Gastroesophageal sphincter (tissue), 4 donors: Measurements from ENCODE around the gene TSPAN12. TPM values are rescaled to one million over a fixed set of nuclear protein-coding genes. Genes with fewer than 3 reads are reported as not detected.

Experiments used
- ATAC-seq: fragments of 150-250 bp; one replicate; pipeline ENCODE4 v1.9.1; 2016; ENCODE audit warnings: mild to moderate bottlenecking, moderate library complexity
- H3K27ac ChIP-seq, 4 donors: fragments of 200-600 bp; sonication (generic) in 3 of 4; 1 replicate in 3 of 4; 2 replicates in 1 of 4; pipeline ENCODE4 v1.5.1; 2016 to 2019
- H3K27me3 ChIP-seq: fragments of 200-600 bp; sonication (generic); one replicate; pipeline ENCODE4 v1.5.1; 2019
- H3K36me3 ChIP-seq, 2 donors: fragments of 200-600 bp; sonication (generic); one replicate each; pipeline ENCODE4 v1.5.1; 2019; ENCODE audit warnings: control low read depth in 1 of 2
- H3K4me1 ChIP-seq, 3 donors: fragments of 200-600 bp; sonication (generic); 1 replicate in 2 of 3; 2 replicates in 1 of 3; pipeline ENCODE4 v1.5.1; 2016 to 2019; ENCODE audit warnings: control low read depth in 2 of 3
- H3K4me3 ChIP-seq, 2 donors: fragments of 200-600 bp; sonication (generic); one replicate each; pipeline ENCODE4 v1.5.1; 2019; ENCODE audit warnings: mild to moderate bottlenecking in 1 of 2, moderate library complexity in 1 of 2
- H3K9me3 ChIP-seq, 3 donors: fragments of 200-600 bp; sonication (generic); one replicate each; pipeline ENCODE4 v1.5.1; 2017 to 2019; ENCODE audit warnings: control low read depth in 2 of 3
- EP300 ChIP-seq: sonication (generic); formaldehyde crosslinking; IDR thresholded peaks from one replicate; pipeline ENCODE4 v1.6.1; 2017; ENCODE audit warnings: antibody characterized with exemption, mild to moderate bottlenecking
- POLR2A ChIP-seq, 2 donors: fragments of 450-650 bp; IDR thresholded peaks; one replicate each; pipeline ENCODE4 v1.6.1; 2017; ENCODE audit warnings: antibody characterized with exemption in 2 of 2, mild to moderate bottlenecking in 2 of 2, moderate library complexity in 1 of 2
- POLR2AphosphoS5 ChIP-seq: sonication (generic); formaldehyde crosslinking; IDR thresholded peaks from one replicate; pipeline ENCODE4 v1.6.1; 2017; ENCODE audit warnings: antibody characterized with exemption
- WGBS, 2 donors: methylation state at CpG; one replicate each; pipeline ENCODE4 v1.1.5; 2018; ENCODE audit warnings: low coverage in 1 of 2; 5-methylcytosine and 5-hydroxymethylcytosine counted together
- total RNA-seq, 4 donors: library from RNA; depleted of rRNA; stranded (reverse); fragments of >200 nt; gene quantifications; one replicate each; pipeline ENCODE4 v1.1.0, GENCODE V29; 2016
- TF ChIP-seq, protein P1 (sequence below), 4 experiments: fragments of 200-600 bp in 2 of 4; fragments of 450-650 bp in 2 of 4; sonication (generic) in 1 of 4; IDR thresholded peaks; one replicate each; pipeline ENCODE4 v1.5.1; 2017 to 2019; ENCODE audit warnings: antibody characterized with exemption in 4 of 4, mild to moderate bottlenecking in 2 of 4, moderate library complexity in 2 of 4

Gene TSPAN12
- total RNA-seq, 4 donors from 2014 or later, result 4.4 to 25.3 (median 6.9) TPM

DNA sequence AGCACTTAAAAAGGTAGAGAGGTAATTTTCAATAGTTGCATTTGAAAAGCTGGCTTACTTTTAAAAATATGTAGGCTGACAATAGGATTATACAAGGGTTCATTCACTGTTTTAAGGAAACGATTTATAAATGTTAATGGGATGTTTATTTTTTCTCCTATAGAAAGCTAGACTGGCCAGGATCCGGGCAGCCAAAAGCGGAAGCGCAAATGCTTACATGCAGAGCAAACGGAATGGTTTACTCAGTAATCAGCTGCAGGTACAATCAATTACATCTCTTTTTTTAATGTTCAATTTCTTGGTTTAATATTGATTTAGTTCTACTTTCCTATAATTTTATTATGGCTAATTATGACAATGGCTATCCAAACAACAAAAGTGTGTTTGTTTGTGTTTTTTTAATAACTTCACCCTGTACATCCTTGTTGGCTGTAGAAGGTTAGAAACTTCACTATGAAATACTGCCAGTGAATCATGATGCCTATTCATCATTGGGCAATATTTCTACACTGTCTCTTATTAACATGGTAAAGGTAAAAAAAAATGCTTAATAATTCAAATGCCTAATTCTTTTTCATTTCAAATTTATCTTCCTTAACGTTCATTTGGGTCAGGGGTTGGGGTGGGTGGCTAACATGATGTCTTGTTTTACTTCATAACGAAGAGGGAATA lies 116.4 kb downstream of the TSPAN12 start:
- WGBS, 2 donors, result 70 to 83% methylated on average over 7 of the region's 7 CpGs
- no peaks in the 10 kb centered on the region for H3K4me1 ChIP-seq
- H3K4me3 ChIP-seq, result no peak overlapping the region
- no peaks in the 10 kb centered on the region for H3K36me3 ChIP-seq
- H3K27ac ChIP-seq, result no peak overlapping the region
- no peak for ATAC-seq
- no peaks in the 10 kb centered on the region for H3K27me3 ChIP-seq
- TF ChIP-seq, protein P1, sequence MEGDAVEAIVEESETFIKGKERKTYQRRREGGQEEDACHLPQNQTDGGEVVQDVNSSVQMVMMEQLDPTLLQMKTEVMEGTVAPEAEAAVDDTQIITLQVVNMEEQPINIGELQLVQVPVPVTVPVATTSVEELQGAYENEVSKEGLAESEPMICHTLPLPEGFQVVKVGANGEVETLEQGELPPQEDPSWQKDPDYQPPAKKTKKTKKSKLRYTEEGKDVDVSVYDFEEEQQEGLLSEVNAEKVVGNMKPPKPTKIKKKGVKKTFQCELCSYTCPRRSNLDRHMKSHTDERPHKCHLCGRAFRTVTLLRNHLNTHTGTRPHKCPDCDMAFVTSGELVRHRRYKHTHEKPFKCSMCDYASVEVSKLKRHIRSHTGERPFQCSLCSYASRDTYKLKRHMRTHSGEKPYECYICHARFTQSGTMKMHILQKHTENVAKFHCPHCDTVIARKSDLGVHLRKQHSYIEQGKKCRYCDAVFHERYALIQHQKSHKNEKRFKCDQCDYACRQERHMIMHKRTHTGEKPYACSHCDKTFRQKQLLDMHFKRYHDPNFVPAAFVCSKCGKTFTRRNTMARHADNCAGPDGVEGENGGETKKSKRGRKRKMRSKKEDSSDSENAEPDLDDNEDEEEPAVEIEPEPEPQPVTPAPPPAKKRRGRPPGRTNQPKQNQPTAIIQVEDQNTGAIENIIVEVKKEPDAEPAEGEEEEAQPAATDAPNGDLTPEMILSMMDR (IDR thresholded peaks at IDR 0.05), result no peak
- TF ChIP-seq POLR2A (IDR thresholded peaks at IDR 0.05) (no peak), EP300 (no peak), POLR2AphosphoS5 (no peak)
- no peaks in the 10 kb centered on the region for H3K9me3 ChIP-seq

DNA sequence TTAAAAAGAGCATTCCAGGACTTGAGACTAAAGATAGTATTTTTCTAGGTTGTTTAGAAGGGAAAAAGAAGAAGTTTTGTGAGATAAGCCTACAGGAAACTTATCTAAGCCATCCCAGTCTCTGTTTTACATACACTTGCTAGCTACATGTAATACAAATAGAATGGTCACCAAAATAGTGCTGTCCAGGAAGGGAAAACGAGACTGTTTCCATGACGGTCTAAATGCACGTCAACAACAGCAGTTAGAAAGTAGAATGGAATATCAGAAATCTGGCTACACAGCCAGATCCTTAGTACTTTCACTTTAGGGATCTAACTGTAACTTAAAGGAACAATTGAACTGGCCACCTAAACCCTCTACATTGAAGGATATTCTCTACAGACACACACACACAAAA lies 117.6 kb downstream of the TSPAN12 start:
- TF ChIP-seq POLR2A (IDR thresholded peaks at IDR 0.05), result no peak
- TF ChIP-seq, protein P1 (IDR thresholded peaks at IDR 0.05), result no peak
- TF ChIP-seq POLR2AphosphoS5, result no peak
- TF ChIP-seq EP300, result no peak
- WGBS, 2 donors, result 9 to 12% methylated on average over 3 of the region's 3 CpGs

DNA sequence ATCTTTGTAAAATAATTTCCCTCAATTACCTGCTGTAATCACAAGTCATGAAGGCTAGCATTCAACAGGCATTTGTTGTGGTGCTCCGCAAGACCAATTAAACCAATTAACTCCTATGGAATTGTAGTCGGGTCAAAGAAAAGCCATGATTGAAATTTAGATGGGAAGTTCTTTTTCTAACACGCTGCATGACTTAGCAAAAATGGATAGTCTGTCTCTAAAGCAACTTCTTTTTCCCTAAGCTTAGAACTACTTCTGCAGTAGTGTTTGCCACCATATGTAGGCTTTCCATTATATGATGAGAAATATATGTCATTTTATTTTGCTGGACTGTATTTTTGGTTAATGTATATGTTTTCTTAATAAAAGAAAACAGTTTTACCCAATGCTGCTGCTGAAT lies 119.1 kb downstream of the TSPAN12 start:
- H3K36me3 ChIP-seq, result no peaks in the 10 kb centered on the region
- no peak overlapping the region for H3K4me3 ChIP-seq
- H3K27me3 ChIP-seq, result no peaks in the 10 kb centered on the region
- H3K9me3 ChIP-seq, result no peaks in the 10 kb centered on the region
- TF ChIP-seq POLR2AphosphoS5 (no peak), POLR2A (IDR thresholded peaks at IDR 0.05) (no peak), EP300 (no peak)
- TF ChIP-seq, protein P1 (IDR thresholded peaks at IDR 0.05), result no peak
- H3K4me1 ChIP-seq, result no peaks in the 10 kb centered on the region
- no peak overlapping the region for H3K27ac ChIP-seq
- 69 to 81% methylated on average over 3 of the region's 3 CpGs for WGBS, 2 donors
- ATAC-seq, result no peak

More for the DNA sequence above, 117.6 kb downstream of the TSPAN12 start:
- no peak overlapping the region for H3K27ac ChIP-seq
- H3K4me3 ChIP-seq, result no peak overlapping the region
- no peaks in the 10 kb centered on the region for H3K27me3 ChIP-seq
- ATAC-seq, result no peak
- H3K4me1 ChIP-seq, result no peaks in the 10 kb centered on the region
- no peaks in the 10 kb centered on the region for H3K36me3 ChIP-seq
- no peaks in the 10 kb centered on the region for H3K9me3 ChIP-seq

Other genes starting within 250 kb of the TSPAN12 start
- gene ING3, start 92.6 kb upstream of the TSPAN12 start, total RNA-seq, result 10 to 100 TPM; 11.2 to 23.0 (median 16.7) TPM
- gene CPED1, start 130.6 kb upstream of the TSPAN12 start, total RNA-seq, result 10 to 100 TPM; 35.1 to 97.7 (median 60.5) TPM